SKM-1 (cell line): ENCODE results near the gene PARL.
"Not testable (repeated sequence)": the region's sequence is repeated elsewhere in the genome, so short reads cannot be mapped to it uniquely, and the experiment has no call there.

Experiments
- DNase-seq: peaks from one replicate; lab custom pipeline; 2025; ENCODE audit not compliant: unreplicated experiment; lab: John Stamatoyannopoulos, UW

PARL gene

GRCh38 chr3:183796372-183796771 is 88.3 kb downstream of the PARL start:
- no peak for DNase-seq

- DNase-seq = no peak
Observed at GRCh38 chr3:183794452-183794851, 90.2 kb downstream of the PARL start.

GRCh38 chr3:183792976-183793375 is 91.7 kb downstream of the PARL start:
- no peak for DNase-seq

- no peak for DNase-seq
Observed at GRCh38 chr3:183790700-183791099, 94.0 kb downstream of the PARL start.

GRCh38 chr3:183789826-183790225 is 94.9 kb downstream of the PARL start:
- DNase-seq = no peak

GRCh38 chr3:183784503-183784902 is 100.2 kb downstream of the PARL start:
- DNase-seq = not testable (repeated sequence)

GRCh38 chr3:183782576-183783276 is 102.0 kb downstream of the PARL start:
- no peak for DNase-seq

GRCh38 chr3:183781246-183781645 is 103.4 kb downstream of the PARL start:
- no peak for DNase-seq

- no peak for DNase-seq
Observed at GRCh38 chr3:183779896-183780465, 104.7 kb downstream of the PARL start.
